K562 (cell line): ENCODE results near the gene DESI1. TPM values are rescaled to one million over a fixed set of nuclear protein-coding genes. Genes with fewer than 3 reads are reported as not detected.
A peak's percentile ranks its signal among the peaks of the same experiment; 100 is the strongest.

Experiments
- ATAC-seq: fragments of 200-7000 bp; cut with Tn5 transposase; 3 replicates; pipeline ENCODE4 v1.9.1; 2020; ENCODE audit warnings: moderate library complexity
- BruUV-seq: library from RNA; stranded (reverse); fragments of 400-500 nt; replicated peaks from 2 replicates; lab custom pipeline; 2021; lab: Mats Ljungman, UMichigan
- CTCF ChIA-PET: fragments of 300-600 bp; formaldehyde crosslinking; extraction: SDS; loops from one replicate; lab custom pipeline; 2021; ENCODE audit warnings: low intra/inter-chr PET ratio; lab: Yijun Ruan, JAX
- POLR2A ChIA-PET: fragments of 300-600, 350-650 bp; sonication (Branson Sonifier 250); formaldehyde crosslinking; extraction: SDS; loops from one replicate; lab custom pipeline; 2021; ENCODE audit warnings: antibody characterized with exemption, inconsistent platforms; lab: Yijun Ruan, JAX
- DNase-seq, 4 experiments: peaks; one replicate each; pipeline versions ENCODE4 v3.0.0 to v3.0.0-alpha.2; 2011 to 2018; ENCODE audit warnings: low spot score in 3 of 4, mixed read lengths in 3 of 4; ENCODE audit errors: extremely low read depth in 1 of 4
- FAIRE-seq: peaks from 2 replicates; lab custom pipeline; 2011; peaks lifted over from hg19 to GRCh38; lab: Jason Lieb, UNC
- H2AFZ ChIP-seq: 2 replicates; pipeline ENCODE4 v1.6.0; 2011; ENCODE audit warnings: low read depth, low read length, control low read depth, inconsistent platforms
- H3K27ac ChIP-seq: fragments of 200-600 bp; 3 replicates; pipeline ENCODE4 v1.8.0; 2011; ENCODE audit warnings: low read depth, mild to moderate bottlenecking, control low read depth, inconsistent platforms, low read length, moderate library complexity, mixed read lengths; ENCODE audit errors: extremely low read depth
- H3K27me3 ChIP-seq, 2 experiments: fragments of 300-600 bp in 1 of 2; 2 replicates in 1 of 2; 3 replicates in 1 of 2; pipeline versions ENCODE4 v1.6.0 to v1.8.0; 2011; ENCODE audit warnings: inconsistent platforms in 2 of 2, low read length in 2 of 2, mild to moderate bottlenecking in 1 of 2, mixed read lengths in 1 of 2, moderate library complexity in 1 of 2; ENCODE audit not compliant: control insufficient read depth in 2 of 2, insufficient read depth in 2 of 2
- H3K36me3 ChIP-seq: fragments of 300-600 bp; 3 replicates; pipeline ENCODE4 v1.8.0; 2011; ENCODE audit warnings: mild to moderate bottlenecking, low read length, inconsistent platforms; ENCODE audit not compliant: control insufficient read depth, insufficient read depth
- H3K4me1 ChIP-seq, 2 experiments: fragments of 200-600 bp in 1 of 2; replicated peaks in 1 of 2; 2 replicates in 1 of 2; 3 replicates in 1 of 2; pipeline versions ENCODE4 v1.5.1 to v1.8.0; 2011; ENCODE audit warnings: inconsistent platforms in 2 of 2, low read length in 2 of 2, mild to moderate bottlenecking in 1 of 2, mixed read lengths in 1 of 2, moderate library complexity in 1 of 2; ENCODE audit not compliant: control insufficient read depth in 2 of 2, insufficient read depth in 2 of 2
- H3K4me2 ChIP-seq: 2 replicates; pipeline ENCODE4 v1.6.1; 2011; ENCODE audit warnings: low read length, control low read depth, inconsistent platforms, mixed read lengths; ENCODE audit not compliant: insufficient read depth
- H3K4me3 ChIP-seq: fragments of 200-600 bp; sonication (generic), shearing (Covaris generic); 2 replicates; pipeline ENCODE4 v1.5.1; 2016; ENCODE audit warnings: control low read depth, inconsistent platforms
- H3K79me2 ChIP-seq: fragments of 200-600 bp; 3 replicates; pipeline ENCODE4 v1.8.0; 2011; ENCODE audit warnings: low read length, inconsistent platforms; ENCODE audit not compliant: control insufficient read depth, insufficient read depth
- H3K9ac ChIP-seq, 2 experiments: 2 replicates each; pipeline versions ENCODE4 v1.6.0 to v1.6.1; 2011; ENCODE audit warnings: low read depth in 2 of 2, low read length in 2 of 2, control low read depth in 1 of 2, inconsistent platforms in 1 of 2, mild to moderate bottlenecking in 1 of 2, mixed read lengths in 1 of 2; ENCODE audit not compliant: insufficient read depth in 1 of 2
- H3K9me1 ChIP-seq: one replicate; pipeline ENCODE4 v1.6.0; 2011; ENCODE audit warnings: inconsistent platforms, mild to moderate bottlenecking, low read length, moderate library complexity; ENCODE audit not compliant: control insufficient read depth, insufficient read depth
- H3K9me3 ChIP-seq: replicated peaks from 2 replicates; pipeline ENCODE4 v1.5.1; 2011; ENCODE audit warnings: low read depth, low read length, inconsistent platforms; ENCODE audit not compliant: control insufficient read depth, insufficient read depth
- H4K20me1 ChIP-seq: replicated peaks from 2 replicates; pipeline ENCODE4 v1.6.1; 2011; ENCODE audit warnings: low read length, inconsistent platforms, mixed read lengths; ENCODE audit not compliant: control insufficient read depth, insufficient read depth
- ARNT ChIP-seq, 2 experiments: fragments of 450-650 bp; IDR thresholded peaks; 2 replicates each; pipeline ENCODE4 v1.6.1; 2016; ENCODE audit warnings: mild to moderate bottlenecking in 1 of 2
- HSF4 ChIP-seq: fragments of 250-450 bp; sonication (Bioruptor Pico); IDR thresholded peaks from 2 replicates; pipeline ENCODE4 v2.1.2; 2022; ENCODE audit warnings: mild to moderate bottlenecking, moderate library complexity, borderline replicate concordance
- MXI1 ChIP-seq: IDR thresholded peaks from 2 replicates; pipeline ENCODE4 v1.6.1; 2011; ENCODE audit warnings: low read depth, mild to moderate bottlenecking, improper control_type of control experiment, low read length
- NBN ChIP-seq: fragments of 450-650 bp; IDR thresholded peaks from 2 replicates; pipeline ENCODE4 v1.6.1; 2016; ENCODE audit warnings: low read depth, mild to moderate bottlenecking
- NR2C1 ChIP-seq, 2 experiments: fragments of 450-650 bp; IDR thresholded peaks; 2 replicates each; pipeline ENCODE4 v1.6.1; 2017; ENCODE audit warnings: mild to moderate bottlenecking in 2 of 2, antibody characterized with exemption in 1 of 2, inconsistent platforms in 1 of 2, missing compliant biosample characterization in 1 of 2, missing genetic modification characterization in 1 of 2
- RBM15 ChIP-seq: fragments of 200-400 bp; formaldehyde crosslinking; IDR thresholded peaks from 2 replicates; pipeline ENCODE4 v1.6.1; 2018; ENCODE audit warnings: mild to moderate bottlenecking, low read length, moderate library complexity; ENCODE audit not compliant: insufficient read depth
- RBM34 ChIP-seq: fragments of 200-400 bp; formaldehyde crosslinking; IDR thresholded peaks from 2 replicates; pipeline ENCODE4 v1.6.1; 2018; ENCODE audit warnings: low read length, borderline replicate concordance; ENCODE audit not compliant: insufficient read depth
- SOX6 ChIP-seq: fragments of 450-650 bp; IDR thresholded peaks from 2 replicates; pipeline ENCODE4 v1.6.1; 2014; ENCODE audit warnings: mild to moderate bottlenecking
- SPI1 ChIP-seq: IDR thresholded peaks from 2 replicates; pipeline ENCODE4 v1.6.1; 2011; ENCODE audit warnings: low read depth, low read length, control low read depth, borderline replicate concordance
- TAF1 ChIP-seq: IDR thresholded peaks from 2 replicates; pipeline ENCODE4 v1.6.1; 2011; ENCODE audit warnings: mild to moderate bottlenecking, low read length, moderate library complexity; ENCODE audit not compliant: insufficient read depth, control insufficient read depth, severe bottlenecking; ENCODE audit errors: extremely low read depth
- TEAD2 ChIP-seq: fragments of 450-650 bp; IDR thresholded peaks from 2 replicates; pipeline ENCODE4 v1.6.1; 2016; ENCODE audit warnings: missing genetic modification characterization, control low read depth, missing compliant biosample characterization
- XRCC4 ChIP-seq: IDR thresholded peaks from one replicate; pipeline ENCODE4 v1.6.1; 2011; ENCODE audit not compliant: insufficient read depth, insufficient read length; ENCODE audit errors: extremely low read depth
- ZNF347 ChIP-seq: fragments of 450-650 bp; formaldehyde crosslinking; IDR thresholded peaks from 2 replicates; pipeline ENCODE4 v1.4.0; 2020; ENCODE audit warnings: low read depth, mild to moderate bottlenecking, moderate library complexity
- ZNF354B ChIP-seq: fragments of 250-450 bp; sonication (Bioruptor Pico); IDR thresholded peaks from 2 replicates; pipeline ENCODE4 v1.4.0; 2020
- ZNF584 ChIP-seq: fragments of 200-800 bp; sonication (Bioruptor generic); IDR thresholded peaks from 2 replicates; pipeline ENCODE4 v1.6.1; 2016; ENCODE audit warnings: low read depth, mild to moderate bottlenecking, missing genetic modification characterization, missing compliant biosample characterization
- WGBS: fragments of 100-300 bp; shearing (Covaris generic); methylation state at CpG from one replicate; pipeline ENCODE4 v1.1.6; 2016; ENCODE audit warnings: low coverage, mixed read lengths; ENCODE audit not compliant: insufficient coverage; ENCODE audit errors: missing lambda C conversion rate; 5-methylcytosine and 5-hydroxymethylcytosine counted together
- in situ Hi-C: fragments of 300-500 bp; cut with MboI; formaldehyde crosslinking; loops from 4 replicates; pipeline ENCODE4 v1.15.0; 2018; ENCODE audit warnings: inconsistent platforms, mixed read lengths
- intact Hi-C: fragments of 100-400 bp; cut with micrococcal nuclease; formaldehyde crosslinking; loops from 2 replicates; pipeline ENCODE4 v1.14.2; 2022
- polyA plus RNA-seq, 8 experiments: library from polyadenylated mRNA; depleted of rRNA in 4 of 8; stranded (reverse) in 5 of 8; unstranded in 3 of 8; fragments of >200 nt; fragmentation: Nextera tagmentation in 2 of 8; fragmentation: Illumina TruSeq in 1 of 8; extraction: Ambion mirVana in 2 of 8; extraction: Trizol in 1 of 8; gene quantifications; 2 replicates each; pipeline versions ENCODE4 v1.2.1 to v1.2.3, GENCODE V29; 2011 to 2014; ENCODE audit warnings: inconsistent platforms in 1 of 8, missing spikeins in 1 of 8
- total RNA-seq, 7 experiments: library from RNA; depleted of rRNA in 6 of 7; stranded (reverse); fragments of >200 nt in 6 of 7; fragmentation: Illumina TruSeq in 2 of 7; extraction: Trizol in 2 of 7; gene quantifications; 2 replicates each; pipeline versions ENCODE4 v1.2.1 to v1.2.3, GENCODE V29; 2011 to 2021; ENCODE audit warnings: low replicate concordance in 1 of 7
- TF ChIP-seq, protein P1 (sequence below), 3 experiments: fragments of 200-800 bp in 1 of 3; sonication (Bioruptor generic) in 1 of 3; sonication (generic) in 1 of 3; formaldehyde crosslinking in 1 of 3; IDR thresholded peaks; 2 replicates each; pipeline versions ENCODE4 v1.6.1 to v1.8.0; 2016 to 2022; ENCODE audit warnings: mild to moderate bottlenecking in 2 of 3, missing compliant biosample characterization in 2 of 3, missing genetic modification characterization in 2 of 3, missing genetic modification reagents in 1 of 3
- TF ChIP-seq, protein P2 (sequence below), 2 experiments: fragments of 450-650 bp in 1 of 2; sonication (generic) in 1 of 2; formaldehyde crosslinking; conservative IDR thresholded peaks; 2 replicates each; pipeline versions ENCODE4 v1.4.0 to v1.8.1; 2020 to 2022; ENCODE audit warnings: mild to moderate bottlenecking in 1 of 2, missing genetic modification reagents in 1 of 2

DESI1 gene
- total and polyA plus RNA-seq, 9 of the 15 experiments (the other 6 are each of a cell fraction or from before 2014, with no cell fraction given), result 7.2 to 45.9 (median 29.8) TPM

DNA sequence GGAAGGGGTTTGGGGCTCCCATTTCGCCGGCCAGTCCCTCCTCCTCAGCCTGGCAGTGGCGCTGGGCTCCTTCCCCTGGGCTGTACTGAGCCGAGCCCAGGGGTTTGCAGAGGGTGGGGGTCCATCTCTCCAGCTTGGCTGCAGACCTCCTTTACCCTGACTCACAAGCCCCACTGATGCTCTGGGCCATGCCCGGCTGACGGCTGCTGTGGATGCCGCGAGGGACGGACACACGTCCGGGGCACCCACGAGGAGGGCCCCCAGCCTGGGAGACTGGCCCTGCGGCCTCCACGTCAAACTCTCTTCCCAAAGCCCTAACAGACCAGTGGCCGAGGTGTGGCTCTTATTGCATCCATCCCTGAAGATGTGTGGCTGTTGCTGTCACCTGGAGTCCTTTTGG is 45.3 kb downstream of the DESI1 start:
- TF ChIP-seq SOX6 (no peak), HSF4 (CRISPR knock-in tag) (no peak), RBM15 (no peak), RBM34 (no peak), ZNF347 (CRISPR knock-in tag) (no peak), TEAD2 (tag) (no peak), XRCC4 (no peak), NBN (no peak), TAF1 (no peak), ARNT (IDR thresholded peaks at IDR 0.05) (no peak), NR2C1 (IDR thresholded peaks at IDR 0.05) (no peak), NR2C1 (tag; IDR thresholded peaks at IDR 0.05) (no peak), SPI1 (no peak), ZNF584 (CRISPR knock-in tag) (no peak), MXI1 (no peak), ZNF354B (CRISPR knock-in tag) (no peak)
- TF ChIP-seq, protein P1, sequence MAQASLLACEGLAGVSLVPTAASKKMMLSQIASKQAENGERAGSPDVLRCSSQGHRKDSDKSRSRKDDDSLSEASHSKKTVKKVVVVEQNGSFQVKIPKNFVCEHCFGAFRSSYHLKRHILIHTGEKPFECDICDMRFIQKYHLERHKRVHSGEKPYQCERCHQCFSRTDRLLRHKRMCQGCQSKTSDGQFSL (CRISPR knock-in tag; IDR thresholded peaks at IDR 0.05), result no peak
- TF ChIP-seq, protein P1 (tag; IDR thresholded peaks at IDR 0.05), result no peak
- TF ChIP-seq, protein P2, sequence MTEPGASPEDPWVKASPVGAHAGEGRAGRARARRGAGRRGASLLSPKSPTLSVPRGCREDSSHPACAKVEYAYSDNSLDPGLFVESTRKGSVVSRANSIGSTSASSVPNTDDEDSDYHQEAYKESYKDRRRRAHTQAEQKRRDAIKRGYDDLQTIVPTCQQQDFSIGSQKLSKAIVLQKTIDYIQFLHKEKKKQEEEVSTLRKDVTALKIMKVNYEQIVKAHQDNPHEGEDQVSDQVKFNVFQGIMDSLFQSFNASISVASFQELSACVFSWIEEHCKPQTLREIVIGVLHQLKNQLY (CRISPR knock-in tag; conservative IDR thresholded peaks at IDR 0.05), result no peak
- TF ChIP-seq, all 486 proteins: peak for 0
- Histone ChIP-seq H3K9me3 (no peaks in the 10 kb centered on the region), H2AFZ (no peak overlapping the region), H3K4me1 (peaks cover 6 to 44% of the 10 kb centered on the region in 2 experiments; a peak in 4 of 5 replicates), H3K4me2 (no peak overlapping the region), H3K27me3 (no peaks in the 10 kb centered on the region), H3K4me3 (no peak overlapping the region), H3K9me1 (no peaks in the 10 kb centered on the region), H3K9ac (peak overlapping the region in 1 of 2 experiments; percentile 80; a peak in 2 of 4 replicates), H3K36me3 (peaks cover 15% of the 10 kb centered on the region; the same call in 1 of the 3 replicates), H4K20me1 (no peaks in the 10 kb centered on the region), H3K79me2 (no peaks in the 10 kb centered on the region), H3K27ac (no peak overlapping the region)
- no peak for DNase-seq
- no peak for FAIRE-seq
- 75% methylated on average over 4 of the region's 15 CpGs for WGBS
- no TSS peak for BruUV-seq
- no peak for ATAC-seq
- in situ Hi-C loops (no loop called here), intact Hi-C loops (no loop called here)
- ChIA-PET POLR2A (interaction anchor here (0.5 to 0.7 kb wide), 2 partner anchors 46 to 653 kb away, joined by 3 read pairs; no protein-coding TSS in a partner anchor), CTCF (no interaction called here)
